ENCODE measurements around the gene EMP2. TPM values are rescaled to one million over a fixed set of nuclear protein-coding genes. Genes with fewer than 3 reads are reported as not detected.

Gene EMP2
- total RNA-seq, 1 experiment from 2014 or later: 14.4 TPM

DNA sequence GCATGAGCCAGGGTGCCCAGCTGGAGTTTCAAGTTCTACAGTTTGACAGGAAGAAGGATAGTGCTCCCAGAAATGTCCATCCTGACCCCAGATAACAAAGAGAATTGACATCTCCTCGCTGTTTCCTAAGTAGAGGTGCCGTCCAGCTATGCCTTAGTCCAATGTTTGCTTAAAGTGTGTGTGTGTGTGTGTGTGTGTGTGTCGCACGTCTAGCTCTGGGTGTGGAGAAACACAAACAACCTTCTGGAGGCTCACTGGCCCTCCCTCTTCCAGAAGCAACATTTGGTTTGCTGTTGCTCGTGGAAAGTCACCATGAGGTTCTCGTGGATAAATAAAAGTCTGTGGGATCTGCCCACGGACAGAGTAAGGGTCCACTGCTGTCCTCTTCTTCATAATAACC is 22.1 kb downstream of the EMP2 start:
- no peak overlapping the region for H2BK5ac ChIP-seq (ENCODE audit: insufficient read length, low read length)
- no peak for DNase-seq
- H2BK12ac ChIP-seq (ENCODE audit: insufficient read length, low read depth, low read length): no peak overlapping the region
- H4K91ac ChIP-seq (ENCODE audit: insufficient read length, low read depth, low read length): no peak overlapping the region
- no peaks in the 10 kb centered on the region for H3K79me2 ChIP-seq (ENCODE audit: insufficient read depth, low read length)
- no peak overlapping the region for H4K8ac ChIP-seq (replicated peaks; ENCODE audit: insufficient read length, low read depth, low read length)
- Mint-ChIP-seq H3K36me3 (ENCODE audit: insufficient read depth in 1 of 3, low read depth in 3 of 3) (peaks cover 5 to 9% (median 9%) of the 10 kb centered on the region in 3 experiments), H3K9me3 (peaks cover 15 to 16% of the 10 kb centered on the region in 2 experiments), H3K4me1 (peaks cover 4 to 7% of the 10 kb centered on the region in 2 experiments; a peak in 3 of 4 replicates), H3K4me3 (no peak overlapping the region), H3K27ac (no peak overlapping the region), H3K27me3 (ENCODE audit: low read depth) (no peaks in the 10 kb centered on the region)
- no peak overlapping the region for H3K56ac ChIP-seq (ENCODE audit: insufficient read length, low read depth, low read length)
- H2BK20ac ChIP-seq (ENCODE audit: low read depth, low read length, poor library complexity, severe bottlenecking): no peak overlapping the region
- H3K23ac ChIP-seq (ENCODE audit: insufficient read length, low read depth, low read length): no peak overlapping the region
- no peak overlapping the region for H3K4ac ChIP-seq (ENCODE audit: low read depth, low read length)
- no peak overlapping the region for H3K27ac ChIP-seq (ENCODE audit: insufficient read length, low read depth, low read length)
- H3K27me3 ChIP-seq (ENCODE audit: insufficient read depth, low read length): no peaks in the 10 kb centered on the region
- H2AFZ ChIP-seq (ENCODE audit: low read length): no peak overlapping the region
- no peaks in the 10 kb centered on the region for H3K23me2 ChIP-seq (ENCODE audit: insufficient read length, low read depth, low read length, poor library complexity, severe bottlenecking)
- no peaks in the 10 kb centered on the region for H3K79me1 ChIP-seq (ENCODE audit: insufficient read depth, low read depth, low read length, poor library complexity, severe bottlenecking)
- H3T11ph ChIP-seq (ENCODE audit: low read length): no peak overlapping the region
- H3K9me3 ChIP-seq (ENCODE audit: control insufficient read depth, low read depth, low read length): no peaks in the 10 kb centered on the region
- no peak overlapping the region for H3K18ac ChIP-seq (ENCODE audit: insufficient read length, low read depth, low read length)
- no peaks in the 10 kb centered on the region for H4K20me1 ChIP-seq (ENCODE audit: control insufficient read depth, insufficient read depth, insufficient read length)
- H2AK5ac ChIP-seq (ENCODE audit: insufficient read length, low read length): no peak overlapping the region
- no peak overlapping the region; the same call in 1 of the 2 replicates for H3K14ac ChIP-seq (ENCODE audit: insufficient read depth, low read length)
- no CpG with 5 or more reads among the region's 7 CpGs for WGBS (ENCODE audit: extremely low coverage, insufficient read length, low lambda C conversion rate)
- no peak overlapping the region for H2BK120ac ChIP-seq (ENCODE audit: low read depth, low read length, poor library complexity, severe bottlenecking)
- H3K4me1 ChIP-seq (ENCODE audit: insufficient read depth, low read length): no peaks in the 10 kb centered on the region
- H2BK15ac ChIP-seq (ENCODE audit: low read depth, low read length): no peak overlapping the region
- TF ChIP-seq CTCF (conservative IDR thresholded peaks at IDR 0.05): no peak
- H3K4me2 ChIP-seq (ENCODE audit: insufficient read depth, insufficient read length, low read length): no peak overlapping the region
- H4K5ac ChIP-seq (ENCODE audit: insufficient read length, low read depth, low read length): no peak overlapping the region
- H3K9ac ChIP-seq (ENCODE audit: extremely low read depth, insufficient read length, low read length): no peak overlapping the region

Measured in H9 (cell line).